Subcutaneous abdominal adipose tissue (tissue), 5 donors: ENCODE results near the gene SLC6A3.
"Not testable (repeated sequence)": the region's sequence is repeated elsewhere in the genome, so short reads cannot be mapped to it uniquely, and the experiment has no call there.

Source experiments
- H3K27ac ChIP-seq: one replicate; pipeline ENCODE4 v1.7.0; 2013; ENCODE audit warnings: low read depth, mild to moderate bottlenecking, inconsistent platforms, low read length, moderate library complexity
- H3K27me3 ChIP-seq, 5 donors: one replicate each; pipeline ENCODE4 v1.7.0; 2013; ENCODE audit warnings: low read length in 5 of 5, inconsistent platforms in 1 of 5; ENCODE audit not compliant: control insufficient read depth in 5 of 5, insufficient read depth in 4 of 5
- H3K36me3 ChIP-seq, 5 donors: one replicate each; pipeline ENCODE4 v1.7.0; 2013; ENCODE audit warnings: low read length in 5 of 5; ENCODE audit not compliant: control insufficient read depth in 5 of 5, insufficient read depth in 5 of 5
- H3K4me1 ChIP-seq, 5 donors: one replicate each; pipeline ENCODE4 v1.7.0; 2013; ENCODE audit warnings: low read length in 5 of 5, mild to moderate bottlenecking in 3 of 5, moderate library complexity in 1 of 5; ENCODE audit not compliant: control insufficient read depth in 5 of 5, insufficient read depth in 5 of 5
- H3K4me3 ChIP-seq, 5 donors: one replicate each; pipeline ENCODE4 v1.7.0; 2013; ENCODE audit warnings: low read length in 5 of 5, low read depth in 1 of 5
- H3K9ac ChIP-seq, 5 donors: one replicate each; pipeline ENCODE4 v1.7.0; 2013; ENCODE audit warnings: low read length in 5 of 5, mild to moderate bottlenecking in 4 of 5, moderate library complexity in 3 of 5
- H3K9me3 ChIP-seq, 5 donors: one replicate each; pipeline ENCODE4 v1.7.0; 2013; ENCODE audit warnings: low read length in 5 of 5; ENCODE audit not compliant: control insufficient read depth in 5 of 5
- donor health status: healthy.
- donor health status: healthy.
- donor health status: healthy.
- donor health status: healthy.
- donor health status: healthy.

The SLC6A3 gene

DNA sequence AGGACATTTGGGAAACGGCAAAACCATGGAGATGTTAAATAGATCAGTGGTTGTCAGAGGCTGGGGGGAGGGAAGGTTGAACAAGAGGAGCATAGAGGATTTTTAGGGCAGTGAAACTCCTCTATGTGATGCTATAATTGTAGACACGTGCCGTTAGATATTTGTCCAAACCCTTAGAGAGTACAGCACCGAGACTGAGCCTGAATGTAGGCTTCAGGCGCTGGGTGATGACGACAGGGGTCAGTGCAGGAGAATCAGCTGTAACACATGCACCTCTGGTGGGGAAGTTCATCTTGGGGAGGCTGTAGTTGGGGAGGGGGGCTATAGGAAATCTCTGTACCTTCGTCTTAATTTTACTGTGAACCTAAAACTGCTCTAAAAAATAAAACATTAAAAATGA, 78.1 kb downstream of the SLC6A3 start:
- peaks cover 5 to 21% (median 16%) of the 10 kb centered on the region in 5 donors for H3K27me3 ChIP-seq
- H3K9ac ChIP-seq: no peak overlapping the region
- no peaks in the 10 kb centered on the region for H3K36me3 ChIP-seq
- no peak overlapping the region for H3K27ac ChIP-seq
- H3K4me3 ChIP-seq: no peak overlapping the region
- peaks cover 0 to 3% (median 0%) of the 10 kb centered on the region in 5 donors for H3K4me1 ChIP-seq
- H3K9me3 ChIP-seq: no peaks in the 10 kb centered on the region

DNA sequence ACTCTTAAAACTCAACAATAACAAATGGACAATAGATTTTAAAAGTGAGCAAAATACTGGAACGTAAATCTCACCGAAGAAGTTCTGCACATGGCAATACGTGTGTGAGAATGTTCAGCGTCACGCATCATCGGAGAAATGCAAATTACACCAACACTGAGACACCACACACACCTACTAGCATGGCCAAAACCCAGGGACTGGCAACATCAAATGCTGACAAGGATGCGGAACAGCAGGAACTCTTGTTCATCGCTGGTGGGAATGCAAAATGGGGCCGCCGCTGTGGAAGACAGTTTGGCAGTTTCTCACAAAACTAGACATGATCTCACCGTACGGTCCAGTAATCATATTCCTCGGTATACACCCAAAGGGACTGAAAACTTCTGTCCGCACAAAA, 78.7 kb downstream of the SLC6A3 start:
- Histone ChIP-seq H3K36me3 (no peaks in the 10 kb centered on the region), H3K4me3 (no peak overlapping the region), H3K9ac (no peak overlapping the region), H3K4me1 (peaks cover 0 to 3% (median 0%) of the 10 kb centered on the region in 5 donors), H3K27ac (no peak overlapping the region), H3K9me3 (no peaks in the 10 kb centered on the region), H3K27me3 (peaks cover 5 to 27% (median 17%) of the 10 kb centered on the region in 5 donors)

DNA sequence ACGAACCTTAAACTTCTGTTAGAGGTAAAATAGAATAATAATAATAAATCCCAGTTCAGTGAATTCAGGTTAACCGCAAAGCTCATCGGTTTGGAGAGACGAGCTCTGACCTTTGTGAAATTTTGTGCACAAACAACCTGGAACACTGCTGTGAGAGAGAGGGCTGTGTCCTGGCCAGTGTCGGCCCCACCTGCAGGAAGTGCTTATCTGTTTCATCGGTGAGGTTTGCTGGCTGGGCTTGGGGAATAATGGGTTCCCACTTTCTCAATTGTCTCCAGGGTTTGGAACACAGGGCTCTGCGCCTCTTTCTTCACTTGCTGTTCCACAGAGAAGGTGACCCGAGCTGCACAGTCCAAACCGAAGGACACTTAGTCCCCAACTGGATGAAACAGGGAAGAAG, 81.0 kb downstream of the SLC6A3 start:
- peaks cover 0 to 3% (median 0%) of the 10 kb centered on the region in 5 donors for H3K4me1 ChIP-seq
- H3K9ac ChIP-seq: no peak overlapping the region
- no peaks in the 10 kb centered on the region for H3K9me3 ChIP-seq
- H3K27me3 ChIP-seq: peaks cover 11 to 37% (median 26%) of the 10 kb centered on the region in 5 donors
- H3K27ac ChIP-seq: no peak overlapping the region
- H3K4me3 ChIP-seq: no peak overlapping the region
- no peaks in the 10 kb centered on the region for H3K36me3 ChIP-seq

DNA sequence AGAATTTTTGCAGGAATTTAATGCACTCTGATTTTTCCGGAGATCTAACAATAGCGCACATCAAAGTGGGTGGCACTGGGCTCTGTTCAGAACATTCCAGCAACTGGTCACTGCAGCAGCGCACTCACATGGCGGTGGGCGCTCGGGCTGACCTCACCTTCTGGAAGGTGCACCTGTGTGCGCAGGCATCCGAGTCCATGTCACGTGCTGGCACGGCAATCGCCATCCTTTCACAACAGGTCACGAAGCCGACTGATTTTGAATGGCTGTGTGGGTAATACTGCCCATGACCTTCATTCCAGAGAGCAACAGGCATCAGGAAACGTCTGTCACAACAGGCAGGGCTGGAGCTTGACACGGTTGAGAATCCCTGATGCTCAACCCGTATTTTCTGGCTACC, 81.7 kb downstream of the SLC6A3 start:
- Histone ChIP-seq H3K9ac (no peak overlapping the region), H3K27ac (no peak overlapping the region), H3K4me3 (no peak overlapping the region), H3K9me3 (no peaks in the 10 kb centered on the region), H3K27me3 (peaks cover 11 to 43% (median 30%) of the 10 kb centered on the region in 5 donors), H3K4me1 (peaks cover 0 to 3% (median 0%) of the 10 kb centered on the region in 5 donors), H3K36me3 (no peaks in the 10 kb centered on the region)

DNA sequence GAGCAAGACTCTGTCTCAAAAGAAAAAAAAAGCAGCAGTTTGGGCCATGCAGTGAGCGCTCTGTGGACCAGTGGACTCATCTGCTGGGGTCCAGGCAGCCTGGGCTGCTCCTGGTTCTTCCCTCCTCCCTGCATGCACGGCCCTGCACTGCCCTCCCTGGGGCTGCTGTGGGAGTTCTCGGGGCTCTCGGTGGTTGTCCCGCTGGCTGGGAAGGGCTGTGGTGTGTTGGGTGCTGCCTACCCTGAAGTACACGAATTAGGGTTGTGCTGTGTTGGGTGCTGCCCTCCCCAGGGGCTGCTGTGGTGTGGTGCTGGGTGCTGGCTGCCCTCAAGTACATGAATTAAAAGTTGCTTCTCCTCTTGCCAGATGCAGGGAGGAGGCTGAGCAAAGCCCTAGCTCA, 82.1 kb downstream of the SLC6A3 start:
- H3K36me3 ChIP-seq: no peaks in the 10 kb centered on the region
- H3K4me3 ChIP-seq: no peak overlapping the region
- peaks cover 11 to 47% (median 30%) of the 10 kb centered on the region in 5 donors for H3K27me3 ChIP-seq
- H3K27ac ChIP-seq: no peak overlapping the region
- H3K9ac ChIP-seq: no peak overlapping the region
- no peaks in the 10 kb centered on the region for H3K9me3 ChIP-seq
- peaks cover 0 to 3% (median 0%) of the 10 kb centered on the region in 5 donors for H3K4me1 ChIP-seq

DNA sequence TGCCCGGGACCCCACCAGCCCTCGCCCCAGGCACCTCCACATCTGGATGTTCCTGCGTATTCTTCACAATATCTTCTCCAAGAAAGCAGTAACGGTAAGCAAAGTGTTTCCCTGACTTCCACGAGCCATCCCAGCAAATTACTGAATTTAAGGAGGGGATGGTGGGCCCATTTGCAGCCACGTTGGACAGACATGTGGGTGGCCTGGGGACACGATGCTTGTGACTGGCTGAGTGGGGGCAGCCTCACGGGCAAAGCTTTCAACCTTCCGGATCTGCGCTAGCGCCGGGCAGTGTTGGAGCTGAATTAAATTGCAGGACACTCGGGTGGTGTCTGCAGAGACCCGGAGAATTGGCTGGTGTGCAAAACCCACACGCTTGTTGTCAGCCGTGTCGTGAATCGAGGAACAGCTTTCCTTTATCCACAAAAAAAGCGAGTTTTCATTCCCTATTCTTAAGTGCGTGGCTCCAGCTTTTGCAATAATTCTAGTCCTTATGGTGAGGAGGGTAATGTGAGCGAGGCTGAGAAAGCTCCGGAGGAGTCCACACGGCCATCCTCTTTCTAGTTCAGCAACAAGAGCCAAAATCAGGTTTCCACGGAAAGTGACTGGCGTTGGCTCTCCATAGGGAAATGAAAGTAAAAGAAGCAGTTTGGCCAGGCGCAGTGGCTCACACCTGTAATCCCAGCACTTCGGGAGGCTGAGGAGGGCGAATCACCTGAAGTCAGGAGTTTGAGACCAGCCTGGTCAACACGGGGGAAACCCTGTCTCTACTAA, 82.8 kb downstream of the SLC6A3 start:
- H3K9ac ChIP-seq: no peak overlapping the region
- H3K27ac ChIP-seq: no peak overlapping the region
- H3K9me3 ChIP-seq: no peaks in the 10 kb centered on the region
- H3K4me1 ChIP-seq: peaks cover 0 to 3% (median 0%) of the 10 kb centered on the region in 5 donors
- H3K27me3 ChIP-seq: peaks cover 11 to 50% (median 37%) of the 10 kb centered on the region in 5 donors
- H3K36me3 ChIP-seq: no peaks in the 10 kb centered on the region
- no peak overlapping the region for H3K4me3 ChIP-seq

DNA sequence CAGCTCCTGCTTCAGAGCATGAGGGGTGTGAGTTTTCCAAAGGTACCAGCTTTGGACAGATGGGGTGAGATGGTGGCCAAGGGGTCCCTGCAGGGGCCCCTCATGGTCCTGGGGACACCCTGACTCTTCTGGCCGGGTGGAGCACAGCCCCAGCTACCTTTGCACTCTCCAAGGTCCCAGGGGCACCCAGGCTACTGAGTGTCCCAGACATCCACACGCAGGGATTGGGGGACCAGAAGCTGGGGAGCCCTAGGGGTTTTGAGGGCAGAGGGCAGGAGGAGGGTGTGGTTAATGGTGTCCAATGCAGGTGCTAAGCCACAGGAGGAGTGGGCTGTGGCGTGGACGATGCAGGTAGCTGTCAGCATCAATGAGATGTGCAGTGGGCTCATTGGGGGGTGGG, 84.4 kb downstream of the SLC6A3 start:
- Histone ChIP-seq H3K27me3 (peaks cover 15 to 63% (median 42%) of the 10 kb centered on the region in 5 donors), H3K9me3 (no peaks in the 10 kb centered on the region)

DNA sequence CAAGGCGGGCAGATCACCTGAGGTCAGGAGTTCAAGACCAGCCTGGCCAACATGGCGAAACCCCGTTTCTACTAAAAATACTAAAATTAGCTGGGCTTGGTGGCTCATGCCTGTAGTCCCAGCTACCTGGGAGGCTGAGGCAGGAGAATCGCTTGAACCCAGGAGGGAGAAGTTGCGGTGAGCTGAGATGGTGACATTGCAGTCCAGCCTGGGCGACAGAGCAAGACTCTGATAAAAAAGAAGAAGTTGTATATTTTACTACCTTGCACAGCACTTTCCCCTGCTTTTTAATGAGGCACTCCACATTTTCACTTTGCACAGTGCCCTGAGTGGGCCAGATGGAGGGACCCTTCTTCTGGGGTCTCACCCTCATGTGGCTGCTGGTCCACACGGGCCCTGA, 84.9 kb downstream of the SLC6A3 start:
- H3K27ac ChIP-seq, H3K9me3 ChIP-seq, H3K9ac ChIP-seq, H3K4me3 ChIP-seq, H3K4me1 ChIP-seq, H3K36me3 ChIP-seq: not testable (repeated sequence)
- H3K27me3 ChIP-seq: peaks cover 15 to 64% (median 42%) of the 10 kb centered on the region in 5 donors

More for the DNA sequence above, 84.4 kb downstream of the SLC6A3 start:
- Histone ChIP-seq H3K36me3 (no peaks in the 10 kb centered on the region), H3K9ac (no peak overlapping the region), H3K4me1 (peaks cover 0 to 3% (median 0%) of the 10 kb centered on the region in 5 donors), H3K4me3 (no peak overlapping the region), H3K27ac (no peak overlapping the region)

DNA sequence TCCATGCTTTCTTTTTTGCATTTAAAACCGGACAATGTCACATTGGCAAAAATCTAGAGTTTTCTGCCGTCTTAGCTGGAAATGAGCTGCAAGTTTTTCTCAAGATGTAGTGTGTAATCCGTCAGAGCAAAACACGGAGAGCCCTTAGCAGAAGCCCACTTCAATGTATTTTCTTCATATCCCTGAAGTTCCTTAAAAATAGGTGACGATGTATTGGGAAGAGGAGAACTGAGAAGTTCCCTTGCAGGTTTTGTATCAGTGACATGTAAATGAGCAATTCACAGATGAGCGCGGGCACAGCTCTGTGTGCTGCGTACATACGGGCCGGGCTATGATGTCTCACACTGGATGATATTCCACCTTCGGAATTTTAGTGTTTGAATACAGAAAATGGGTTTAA, 85.5 kb downstream of the SLC6A3 start:
- H3K9ac ChIP-seq: no peak overlapping the region
- no peak overlapping the region for H3K27ac ChIP-seq
- H3K4me3 ChIP-seq: no peak overlapping the region
- H3K27me3 ChIP-seq: peaks cover 18 to 64% (median 42%) of the 10 kb centered on the region in 5 donors
- no peaks in the 10 kb centered on the region for H3K9me3 ChIP-seq
- no peaks in the 10 kb centered on the region for H3K4me1 ChIP-seq
- H3K36me3 ChIP-seq: no peaks in the 10 kb centered on the region

DNA sequence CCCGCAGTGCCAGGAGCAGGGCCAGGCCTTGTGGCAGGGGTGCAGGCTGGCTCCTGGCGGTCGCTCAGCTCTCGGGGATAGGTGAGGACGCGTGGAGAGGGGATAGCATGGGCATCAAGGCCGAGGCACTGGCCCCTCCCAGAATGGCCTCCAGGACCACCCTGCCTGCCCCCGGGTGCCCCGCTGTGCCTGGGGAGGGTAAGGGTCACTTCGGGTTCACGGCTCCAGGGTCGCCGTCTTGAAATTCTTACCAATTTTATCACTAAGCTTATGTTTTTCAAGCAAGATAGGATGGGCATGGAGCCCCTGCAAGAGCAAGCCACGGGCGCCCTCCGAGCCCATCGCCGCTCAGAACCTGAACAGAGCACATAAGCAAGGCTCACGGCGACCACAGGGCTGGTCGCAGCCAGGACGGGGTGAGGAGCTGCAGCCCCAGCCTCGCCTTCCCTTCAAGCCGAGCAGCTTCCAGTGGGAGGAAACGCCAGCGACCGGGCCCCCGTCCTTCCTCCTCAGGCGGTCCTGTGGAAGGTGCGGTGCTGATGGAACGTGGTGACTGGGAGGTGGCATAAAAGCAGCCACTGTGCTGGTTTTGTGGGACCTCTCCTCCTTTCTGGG, 86.1 kb downstream of the SLC6A3 start:
- Histone ChIP-seq H3K27me3 (peaks cover 18 to 64% (median 42%) of the 10 kb centered on the region in 5 donors), H3K9me3 (no peaks in the 10 kb centered on the region), H3K27ac (no peak overlapping the region), H3K4me3 (no peak overlapping the region), H3K4me1 (no peaks in the 10 kb centered on the region), H3K9ac (no peak overlapping the region), H3K36me3 (no peaks in the 10 kb centered on the region)
